Stimulated activated CD8-positive, alpha-beta memory T cell treated with anti-CD3 and anti-CD28 coated beads, Interleukin-4, amount 100 ng/mL, for 48 hours (primary cell): ENCODE results near the gene NBEAL1.
"Not testable (repeated sequence)": the region's sequence is repeated elsewhere in the genome, so short reads cannot be mapped to it uniquely, and the experiment has no call there.

Experiments
- DNase-seq: peaks from one replicate; pipeline ENCODE4 v3.0.0-alpha.2; 2020

Gene NBEAL1

DNA sequence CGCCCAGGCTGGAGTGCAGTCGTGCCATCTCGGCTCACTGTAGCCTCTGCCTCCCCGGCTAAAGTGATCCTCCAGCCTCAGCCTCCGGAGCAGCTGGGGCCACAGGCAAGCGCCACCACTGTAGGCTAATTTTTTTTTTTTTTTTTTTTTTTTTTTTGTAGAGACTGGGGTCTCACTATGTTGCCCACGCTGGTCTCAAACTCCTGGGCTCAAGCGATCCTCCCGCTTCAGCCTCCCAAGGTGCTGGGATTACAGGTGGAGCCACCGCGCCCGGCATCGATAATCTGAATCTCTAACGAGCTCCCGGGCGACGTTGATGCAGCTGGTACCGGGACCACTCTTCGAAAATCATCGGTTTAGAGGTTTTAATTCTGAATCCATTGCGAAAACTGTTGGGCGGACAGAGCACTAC, 223.6 kb downstream of the NBEAL1 start:
- no peak for DNase-seq

DNA sequence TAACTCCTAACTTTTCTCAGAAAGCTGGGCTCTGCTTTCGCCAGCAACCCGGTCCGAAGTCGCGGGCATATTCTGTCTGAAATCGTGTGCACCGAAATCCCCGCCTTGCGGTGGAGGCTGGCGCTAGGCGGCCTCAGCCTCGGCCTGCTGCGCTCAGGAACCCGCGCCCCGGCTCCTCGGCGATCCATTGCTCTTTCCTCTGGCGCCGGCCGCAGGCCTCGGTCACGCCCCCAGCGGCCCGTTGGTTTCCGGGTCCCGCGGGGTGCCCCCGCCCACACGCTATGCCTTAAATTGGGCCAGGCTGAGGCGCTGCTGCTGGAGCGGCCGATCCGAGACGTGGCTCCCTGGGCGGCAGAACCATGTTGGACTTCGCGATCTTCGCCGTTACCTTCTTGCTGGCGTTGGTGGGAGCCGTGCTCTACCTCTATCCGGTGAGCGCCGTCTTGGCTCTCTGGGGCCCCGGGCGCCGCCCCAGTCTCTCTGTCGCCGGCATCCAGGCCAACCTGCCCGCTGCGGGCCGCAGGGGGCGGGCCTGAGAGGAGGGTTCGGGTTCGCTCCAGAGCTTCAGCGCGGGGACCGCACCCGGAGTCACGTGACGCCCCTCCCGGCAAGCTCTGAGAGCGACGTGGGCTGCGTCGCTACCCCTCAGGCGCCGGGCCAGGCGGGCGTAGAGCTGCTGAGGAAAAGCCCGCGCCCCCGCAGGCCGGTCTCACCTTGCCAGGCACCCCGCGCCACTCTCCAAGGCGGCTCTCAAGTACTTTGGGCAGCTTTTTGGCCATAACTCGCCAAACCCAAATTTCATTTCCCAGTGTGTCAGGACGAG, 224.2 kb downstream of the NBEAL1 start, which contains the start of gene CYP20A1:
Gene CYP20A1 (plus strand): TSS at position 315 of the 823 bp plus-strand sequence. CDS start 45 bp downstream, at position 360.
- DNase-seq: peak; percentile 98

DNA sequence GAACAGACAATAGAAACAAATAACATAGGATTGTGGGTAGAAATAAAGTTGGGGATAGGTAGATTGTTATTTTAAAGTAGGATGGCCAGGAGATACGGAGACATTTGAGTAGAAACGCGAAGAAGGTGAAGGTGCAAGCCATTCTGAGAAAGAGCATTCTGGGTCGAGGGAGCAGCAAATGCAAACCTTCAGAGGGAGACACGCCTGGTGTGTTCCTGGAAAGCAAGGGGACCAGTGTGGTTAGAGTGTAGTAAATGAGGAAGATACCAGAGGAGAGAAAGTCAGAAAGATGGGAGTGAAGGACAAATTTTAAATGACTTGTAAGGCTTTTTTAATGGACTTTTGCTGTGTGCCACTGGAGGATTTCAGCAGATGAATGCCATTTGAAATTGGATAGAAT, 225.8 kb downstream of the NBEAL1 start:
- DNase-seq: no peak

- DNase-seq: no peak
Observed at GRCh38 chr2:203242518-203242917, 227.8 kb downstream of the NBEAL1 start.

GRCh38 chr2:203246646-203247045, 232.0 kb downstream of the NBEAL1 start:
- no peak for DNase-seq

DNA sequence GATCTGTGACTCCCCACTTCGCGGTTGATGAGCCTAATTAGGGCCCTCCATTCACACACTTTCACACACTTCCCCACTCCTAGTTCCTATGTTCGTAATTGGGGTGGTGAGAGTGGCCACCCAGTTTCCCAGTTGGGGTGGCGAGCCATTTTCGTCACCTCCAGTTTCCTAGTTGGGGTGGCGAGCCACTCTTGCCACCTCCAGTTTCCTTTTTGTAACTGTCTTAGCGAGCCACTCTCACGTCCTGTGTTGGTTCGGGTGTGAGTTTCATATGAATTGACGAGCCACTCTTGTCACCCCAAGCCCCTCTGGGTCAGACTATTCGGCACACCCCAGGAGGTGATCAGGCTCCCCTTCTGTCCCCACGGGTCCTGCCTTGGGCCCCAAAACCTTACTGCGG, 238.1 kb downstream of the NBEAL1 start:
- DNase-seq: no peak

DNA sequence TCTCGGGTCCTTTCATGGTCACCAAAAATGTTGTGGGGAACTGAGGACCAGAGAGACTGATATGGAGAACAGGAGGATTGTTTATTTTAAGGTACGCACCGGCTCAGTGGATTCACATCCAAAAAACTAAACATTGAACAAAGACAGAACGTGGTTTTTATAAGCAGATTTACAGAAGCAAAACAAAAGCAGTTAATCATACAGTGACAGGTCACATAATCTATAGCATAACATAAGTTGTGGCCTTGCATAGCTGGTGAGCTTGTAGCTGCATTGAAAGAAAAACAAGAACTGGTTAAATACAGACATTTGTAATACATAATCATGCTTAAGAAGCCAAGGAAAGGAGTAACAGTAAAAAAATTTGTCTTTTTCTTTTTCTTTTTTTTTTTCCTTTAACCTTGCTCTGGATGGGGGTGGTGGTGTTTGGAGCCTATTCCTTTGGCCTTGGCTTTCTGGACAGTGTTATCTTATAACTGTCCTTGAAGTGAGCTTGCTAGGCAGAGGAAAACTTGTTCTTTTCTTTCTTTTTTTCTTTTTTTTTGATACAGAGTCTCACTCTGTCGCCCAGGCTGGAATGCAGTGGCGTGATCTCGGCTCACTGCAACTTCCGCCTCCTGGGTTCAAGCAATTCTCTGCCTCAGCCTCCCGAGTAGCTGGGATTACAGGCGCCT, 238.9 kb downstream of the NBEAL1 start:
- DNase-seq: not testable (repeated sequence)

GRCh38 chr2:203261326-203262159, 246.9 kb downstream of the NBEAL1 start:
- DNase-seq: no peak
